ENCODE results near the gene TSPO2.

GRCh38 chr6:41011673-41012072 lies 30.6 kb upstream of the TSPO2 start:
- no peak for TF ChIP-seq CTCF (IDR thresholded peaks at IDR 0.05)
- no peak for TF ChIP-seq POLR2A (IDR thresholded peaks at IDR 0.05)
